Neural cell (in vitro differentiated cells): ENCODE data around the gene CATSPERD. TPM values are rescaled to one million over a fixed set of nuclear protein-coding genes. Genes with fewer than 3 reads are reported as not detected.

Source experiments
- H2AFZ ChIP-seq: fragments of 200-600, 300-800 bp; sonication (generic), shearing (Covaris generic); 2 replicates; pipeline ENCODE4 v1.6.0; 2014; ENCODE audit warnings: low read depth, mild to moderate bottlenecking, antibody characterized with exemption, low read length, moderate library complexity
- H3F3A ChIP-seq: fragments of 200-600 bp; shearing (Covaris generic); 2 replicates; pipeline ENCODE4 v1.6.1; 2016; ENCODE audit warnings: mild to moderate bottlenecking, moderate library complexity, mixed read lengths, antibody characterized with exemption, low read length; ENCODE audit not compliant: insufficient read depth, poor library complexity, severe bottlenecking
- H3K27ac ChIP-seq: fragments of 200-600, 300-800 bp; sonication (generic), shearing (Covaris generic); 2 replicates; pipeline ENCODE4 v1.5.1; 2014; ENCODE audit warnings: mild to moderate bottlenecking, low read length, moderate library complexity
- H3K27me3 ChIP-seq: fragments of 300-800, 200-600 bp; sonication (generic), shearing (Covaris generic); 2 replicates; pipeline ENCODE4 v1.6.0; 2014; ENCODE audit warnings: mild to moderate bottlenecking, low read depth, low read length, moderate library complexity; ENCODE audit not compliant: insufficient read depth
- H3K36me3 ChIP-seq: fragments of 300-800, 200-600 bp; sonication (generic), shearing (Covaris generic); 2 replicates; pipeline ENCODE4 v1.5.1; 2014; ENCODE audit warnings: mild to moderate bottlenecking, antibody characterized with exemption, low read length, moderate library complexity; ENCODE audit not compliant: insufficient read depth
- H3K4me2 ChIP-seq: fragments of 300-800, 200-600 bp; sonication (generic), shearing (Covaris generic); 2 replicates; pipeline ENCODE4 v1.6.0; 2014; ENCODE audit warnings: mild to moderate bottlenecking, low read length
- H3K4me3 ChIP-seq: fragments of 300-800, 200-600 bp; sonication (generic), shearing (Covaris generic); 2 replicates; pipeline ENCODE4 v1.5.1; 2014; ENCODE audit warnings: mild to moderate bottlenecking, low read length, moderate library complexity
- H3K79me2 ChIP-seq: fragments of 200-600 bp; shearing (Covaris generic); replicated peaks from 2 replicates; pipeline ENCODE4 v1.6.0; 2014; ENCODE audit warnings: mild to moderate bottlenecking, low read length, moderate library complexity; ENCODE audit not compliant: insufficient read depth
- H3K9ac ChIP-seq: fragments of 300-800, 200-600 bp; sonication (generic), shearing (Covaris generic); 2 replicates; pipeline ENCODE4 v1.6.1; 2016; ENCODE audit warnings: mild to moderate bottlenecking, low read length, mixed read lengths
- H3K9me2 ChIP-seq: fragments of 200-600 bp; shearing (Covaris generic); 2 replicates; pipeline ENCODE4 v1.6.1; 2016; ENCODE audit warnings: mild to moderate bottlenecking, low read length, mixed read lengths; ENCODE audit not compliant: insufficient read depth
- H3K9me3 ChIP-seq: fragments of 200-600, 300-800 bp; sonication (generic), shearing (Covaris generic); 2 replicates; pipeline ENCODE4 v1.6.1; 2016; ENCODE audit warnings: mild to moderate bottlenecking, mixed run types, low read length, moderate library complexity, mixed read lengths
- H4K20me1 ChIP-seq: fragments of 200-600 bp; shearing (Covaris generic); 2 replicates; pipeline ENCODE4 v1.6.1; 2016; ENCODE audit warnings: mild to moderate bottlenecking, mixed run types; ENCODE audit not compliant: insufficient read depth
- EP300 ChIP-seq: fragments of 450-650 bp; conservative IDR thresholded peaks from 2 replicates; pipeline ENCODE4 v1.6.1; 2014; ENCODE audit warnings: antibody characterized with exemption, mild to moderate bottlenecking, moderate library complexity; ENCODE audit not compliant: poor library complexity, severe bottlenecking
- EZH2 ChIP-seq: fragments of 200-600, 300-800 bp; shearing (Covaris generic), sonication (generic); IDR thresholded peaks from 2 replicates; pipeline ENCODE4 v1.6.1; 2014; ENCODE audit warnings: antibody characterized with exemption, low read length, borderline replicate concordance, mild to moderate bottlenecking; ENCODE audit not compliant: insufficient read depth, poor library complexity, severe bottlenecking
- MXI1 ChIP-seq: fragments of 450-650 bp; conservative IDR thresholded peaks from 2 replicates; pipeline ENCODE4 v1.6.1; 2014; ENCODE audit warnings: antibody characterized with exemption, mild to moderate bottlenecking; ENCODE audit not compliant: poor library complexity, severe bottlenecking
- POLR2AphosphoS5 ChIP-seq: IDR thresholded peaks from 2 replicates; pipeline ENCODE4 v1.6.1; 2012
- RAD21 ChIP-seq: fragments of 450-650 bp; conservative IDR thresholded peaks from 2 replicates; pipeline ENCODE4 v1.6.1; 2014; ENCODE audit warnings: antibody characterized with exemption, mild to moderate bottlenecking, moderate library complexity
- SMC3 ChIP-seq: fragments of 450-650 bp; conservative IDR thresholded peaks from 2 replicates; pipeline ENCODE4 v1.6.1; 2014; ENCODE audit warnings: antibody characterized with exemption, mild to moderate bottlenecking, moderate library complexity; ENCODE audit not compliant: poor library complexity
- TAF1 ChIP-seq: IDR thresholded peaks from 2 replicates; pipeline ENCODE4 v1.6.1; 2012; ENCODE audit warnings: low read depth
- polyA plus RNA-seq: library from polyadenylated mRNA; depleted of rRNA; stranded (reverse); fragments of >200 nt; gene quantifications from 2 replicates; pipeline ENCODE4 v1.2.3, GENCODE V29; 2014
- TF ChIP-seq, protein P1 (sequence below): IDR thresholded peaks from 2 replicates; pipeline ENCODE4 v1.6.1; 2012; ENCODE audit warnings: borderline replicate concordance
- TF ChIP-seq, protein P2 (sequence below): fragments of 450-650 bp; IDR thresholded peaks from 2 replicates; pipeline ENCODE4 v1.5.1; 2014; ENCODE audit warnings: antibody characterized with exemption, mild to moderate bottlenecking, moderate library complexity; ENCODE audit not compliant: poor library complexity, severe bottlenecking

The CATSPERD gene
- polyA plus RNA-seq, 1 donor from 2014 or later: not detected

DNA sequence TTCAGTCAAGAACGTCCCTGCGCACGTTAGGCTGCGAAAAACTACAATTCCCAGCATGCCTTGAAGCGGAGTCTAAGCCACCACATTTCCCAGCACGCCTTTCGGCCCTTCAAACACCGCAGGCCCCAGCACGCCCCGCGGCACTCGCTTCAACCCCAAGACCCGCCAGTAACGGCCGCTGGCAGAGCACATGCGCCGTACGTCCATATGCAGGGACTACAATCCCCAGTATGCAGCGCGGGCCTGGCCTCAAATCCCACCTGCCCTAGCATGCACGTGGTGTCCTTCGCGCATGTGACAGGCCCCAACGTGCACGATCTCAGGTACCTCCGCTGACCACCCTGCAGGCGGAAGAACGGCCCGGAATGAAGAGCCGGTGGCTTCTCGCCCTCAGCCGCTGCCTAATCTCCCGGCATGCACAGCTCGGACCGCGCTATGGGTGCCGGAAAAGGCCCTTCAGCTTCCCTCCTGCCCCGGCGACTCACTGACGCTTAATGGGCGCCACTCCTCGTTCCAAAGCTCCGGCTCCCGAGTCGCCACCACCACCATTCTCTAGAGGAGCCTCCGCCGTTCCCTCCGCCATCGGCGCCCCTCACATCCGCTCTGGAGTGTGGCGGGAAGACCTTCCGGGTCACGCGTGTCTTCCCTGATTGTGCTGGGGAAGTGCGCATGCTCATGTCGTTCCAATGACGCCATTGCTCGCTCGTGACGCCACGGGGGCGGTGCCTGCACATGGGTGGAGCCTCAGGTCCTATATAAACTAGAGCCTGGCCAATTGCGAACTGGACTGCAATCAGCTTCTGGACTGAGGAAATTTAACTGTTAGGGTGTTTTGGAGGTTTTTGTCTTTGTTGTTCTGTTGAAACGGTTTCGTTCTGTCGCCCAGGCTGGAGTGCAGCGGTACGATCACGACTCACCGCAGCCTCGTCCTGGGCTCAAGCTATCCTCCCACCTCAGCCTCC lies 70.4 kb downstream of the CATSPERD start, which contains the start of gene DUS3L:
Gene DUS3L, minus strand, starts transcription at position 605 of the 962 bp plus-strand sequence. Its CDS starts 22 bp downstream, at position 583.
- H3K79me2 ChIP-seq: no peaks in the 10 kb centered on the region
- peak within 1 kb of the TSS; percentile 79 for H2AFZ ChIP-seq
- H3K9me2 ChIP-seq: no peaks in the 10 kb centered on the region
- H3K9me3 ChIP-seq: no peaks in the 10 kb centered on the region
- H4K20me1 ChIP-seq: no peaks in the 10 kb centered on the region
- H3K27me3 ChIP-seq: no peaks in the 10 kb centered on the region
- TF ChIP-seq, protein P1, sequence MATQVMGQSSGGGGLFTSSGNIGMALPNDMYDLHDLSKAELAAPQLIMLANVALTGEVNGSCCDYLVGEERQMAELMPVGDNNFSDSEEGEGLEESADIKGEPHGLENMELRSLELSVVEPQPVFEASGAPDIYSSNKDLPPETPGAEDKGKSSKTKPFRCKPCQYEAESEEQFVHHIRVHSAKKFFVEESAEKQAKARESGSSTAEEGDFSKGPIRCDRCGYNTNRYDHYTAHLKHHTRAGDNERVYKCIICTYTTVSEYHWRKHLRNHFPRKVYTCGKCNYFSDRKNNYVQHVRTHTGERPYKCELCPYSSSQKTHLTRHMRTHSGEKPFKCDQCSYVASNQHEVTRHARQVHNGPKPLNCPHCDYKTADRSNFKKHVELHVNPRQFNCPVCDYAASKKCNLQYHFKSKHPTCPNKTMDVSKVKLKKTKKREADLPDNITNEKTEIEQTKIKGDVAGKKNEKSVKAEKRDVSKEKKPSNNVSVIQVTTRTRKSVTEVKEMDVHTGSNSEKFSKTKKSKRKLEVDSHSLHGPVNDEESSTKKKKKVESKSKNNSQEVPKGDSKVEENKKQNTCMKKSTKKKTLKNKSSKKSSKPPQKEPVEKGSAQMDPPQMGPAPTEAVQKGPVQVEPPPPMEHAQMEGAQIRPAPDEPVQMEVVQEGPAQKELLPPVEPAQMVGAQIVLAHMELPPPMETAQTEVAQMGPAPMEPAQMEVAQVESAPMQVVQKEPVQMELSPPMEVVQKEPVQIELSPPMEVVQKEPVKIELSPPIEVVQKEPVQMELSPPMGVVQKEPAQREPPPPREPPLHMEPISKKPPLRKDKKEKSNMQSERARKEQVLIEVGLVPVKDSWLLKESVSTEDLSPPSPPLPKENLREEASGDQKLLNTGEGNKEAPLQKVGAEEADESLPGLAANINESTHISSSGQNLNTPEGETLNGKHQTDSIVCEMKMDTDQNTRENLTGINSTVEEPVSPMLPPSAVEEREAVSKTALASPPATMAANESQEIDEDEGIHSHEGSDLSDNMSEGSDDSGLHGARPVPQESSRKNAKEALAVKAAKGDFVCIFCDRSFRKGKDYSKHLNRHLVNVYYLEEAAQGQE: peak; percentile 75
- TF ChIP-seq SMC3: no peak
- no peak for TF ChIP-seq EZH2
- TF ChIP-seq MXI1: peak; percentile 99
- TF ChIP-seq EP300: peak; percentile 67
- TF ChIP-seq TAF1: peak; percentile 65
- TF ChIP-seq, protein P2, sequence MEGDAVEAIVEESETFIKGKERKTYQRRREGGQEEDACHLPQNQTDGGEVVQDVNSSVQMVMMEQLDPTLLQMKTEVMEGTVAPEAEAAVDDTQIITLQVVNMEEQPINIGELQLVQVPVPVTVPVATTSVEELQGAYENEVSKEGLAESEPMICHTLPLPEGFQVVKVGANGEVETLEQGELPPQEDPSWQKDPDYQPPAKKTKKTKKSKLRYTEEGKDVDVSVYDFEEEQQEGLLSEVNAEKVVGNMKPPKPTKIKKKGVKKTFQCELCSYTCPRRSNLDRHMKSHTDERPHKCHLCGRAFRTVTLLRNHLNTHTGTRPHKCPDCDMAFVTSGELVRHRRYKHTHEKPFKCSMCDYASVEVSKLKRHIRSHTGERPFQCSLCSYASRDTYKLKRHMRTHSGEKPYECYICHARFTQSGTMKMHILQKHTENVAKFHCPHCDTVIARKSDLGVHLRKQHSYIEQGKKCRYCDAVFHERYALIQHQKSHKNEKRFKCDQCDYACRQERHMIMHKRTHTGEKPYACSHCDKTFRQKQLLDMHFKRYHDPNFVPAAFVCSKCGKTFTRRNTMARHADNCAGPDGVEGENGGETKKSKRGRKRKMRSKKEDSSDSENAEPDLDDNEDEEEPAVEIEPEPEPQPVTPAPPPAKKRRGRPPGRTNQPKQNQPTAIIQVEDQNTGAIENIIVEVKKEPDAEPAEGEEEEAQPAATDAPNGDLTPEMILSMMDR: peak; percentile 20
- peak; percentile 95 for TF ChIP-seq POLR2AphosphoS5
- no peak for TF ChIP-seq RAD21
- no peaks in the 10 kb centered on the region for H3F3A ChIP-seq
- no peaks in the 10 kb centered on the region for H3K36me3 ChIP-seq
- peak within 1 kb of the TSS; percentile 74 for H3K4me2 ChIP-seq
- peak within 1 kb of the TSS; percentile 86 for H3K4me3 ChIP-seq
- peak within 1 kb of the TSS; percentile 93 for H3K9ac ChIP-seq
- H3K27ac ChIP-seq: peak within 1 kb of the TSS; percentile 94

GRCh38 chr19:5792224-5792623 lies 71.8 kb downstream of the CATSPERD start:
- TF ChIP-seq MXI1: no peak
- no peak for TF ChIP-seq TAF1
- Histone ChIP-seq H3F3A (no peaks in the 10 kb centered on the region), H3K79me2 (no peaks in the 10 kb centered on the region), H3K9ac (no peak overlapping the region), H3K27ac (no peak overlapping the region), H3K9me2 (no peaks in the 10 kb centered on the region), H3K27me3 (no peaks in the 10 kb centered on the region), H2AFZ (no peak overlapping the region), H3K9me3 (no peaks in the 10 kb centered on the region), H3K4me2 (no peak overlapping the region), H3K4me3 (no peak overlapping the region), H4K20me1 (no peaks in the 10 kb centered on the region), H3K36me3 (no peaks in the 10 kb centered on the region)
